ENCODE data around the gene TFDP2. TPM values are rescaled to one million over a fixed set of nuclear protein-coding genes. Genes with fewer than 3 reads are reported as not detected.

The TFDP2 gene
- total and polyA plus RNA-seq, 2 donors from 2014 or later = 38.7 to 50.6 TPM

DNA sequence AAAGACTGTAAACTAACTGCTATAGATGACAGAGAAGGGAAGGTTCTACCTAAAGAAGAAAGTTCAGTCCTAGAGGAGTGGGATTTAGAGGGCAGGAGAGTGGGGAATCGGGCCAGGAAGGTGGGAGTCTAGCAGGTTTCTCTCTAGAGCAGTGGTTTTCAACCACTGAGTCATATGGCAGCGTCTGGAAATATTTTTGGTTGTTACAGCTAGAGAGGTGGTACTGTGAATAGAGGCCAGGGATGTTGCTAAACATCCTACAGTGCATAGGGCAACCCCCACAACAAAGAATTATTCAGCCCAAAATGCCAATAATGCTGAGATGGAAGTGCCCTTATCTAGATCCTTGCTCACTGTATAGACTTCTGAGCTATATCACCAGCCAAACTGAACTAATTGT, 244.2 kb downstream of the TFDP2 start:
- Histone ChIP-seq H3K4me1 (ENCODE audit: control insufficient read depth in 2 of 3, insufficient read depth in 2 of 3, low read depth in 1 of 3, low read length in 3 of 3) (no peaks in the 10 kb centered on the region), H3K36me3 (ENCODE audit: control insufficient read depth in 2 of 3, insufficient read depth in 3 of 3, low read length in 3 of 3) (peaks cover 0 to 15% (median 6%) of the 10 kb centered on the region in 3 donors), H3K9ac (ENCODE audit: low read length in 3 of 3) (no peak overlapping the region), H3K27ac (ENCODE audit: low read depth in 2 of 2, low read length in 2 of 2) (no peak overlapping the region), H3K4me3 (ENCODE audit: low read length in 3 of 3) (no peak overlapping the region), H3K27me3 (ENCODE audit: control insufficient read depth, insufficient read depth, low read length) (no peaks in the 10 kb centered on the region), H3K9me3 (ENCODE audit: control insufficient read depth in 2 of 3, insufficient read depth in 1 of 3, low read length in 3 of 3) (no peaks in the 10 kb centered on the region)
- intact Hi-C loops (cut with DNase I) = no loop called here
- TF ChIP-seq, protein P1, sequence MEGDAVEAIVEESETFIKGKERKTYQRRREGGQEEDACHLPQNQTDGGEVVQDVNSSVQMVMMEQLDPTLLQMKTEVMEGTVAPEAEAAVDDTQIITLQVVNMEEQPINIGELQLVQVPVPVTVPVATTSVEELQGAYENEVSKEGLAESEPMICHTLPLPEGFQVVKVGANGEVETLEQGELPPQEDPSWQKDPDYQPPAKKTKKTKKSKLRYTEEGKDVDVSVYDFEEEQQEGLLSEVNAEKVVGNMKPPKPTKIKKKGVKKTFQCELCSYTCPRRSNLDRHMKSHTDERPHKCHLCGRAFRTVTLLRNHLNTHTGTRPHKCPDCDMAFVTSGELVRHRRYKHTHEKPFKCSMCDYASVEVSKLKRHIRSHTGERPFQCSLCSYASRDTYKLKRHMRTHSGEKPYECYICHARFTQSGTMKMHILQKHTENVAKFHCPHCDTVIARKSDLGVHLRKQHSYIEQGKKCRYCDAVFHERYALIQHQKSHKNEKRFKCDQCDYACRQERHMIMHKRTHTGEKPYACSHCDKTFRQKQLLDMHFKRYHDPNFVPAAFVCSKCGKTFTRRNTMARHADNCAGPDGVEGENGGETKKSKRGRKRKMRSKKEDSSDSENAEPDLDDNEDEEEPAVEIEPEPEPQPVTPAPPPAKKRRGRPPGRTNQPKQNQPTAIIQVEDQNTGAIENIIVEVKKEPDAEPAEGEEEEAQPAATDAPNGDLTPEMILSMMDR (IDR thresholded peaks at IDR 0.05; ENCODE audit: borderline replicate concordance, extremely low read depth, insufficient read depth) = no peak
- FAIRE-seq = no peak
- no peak for DNase-seq

DNA sequence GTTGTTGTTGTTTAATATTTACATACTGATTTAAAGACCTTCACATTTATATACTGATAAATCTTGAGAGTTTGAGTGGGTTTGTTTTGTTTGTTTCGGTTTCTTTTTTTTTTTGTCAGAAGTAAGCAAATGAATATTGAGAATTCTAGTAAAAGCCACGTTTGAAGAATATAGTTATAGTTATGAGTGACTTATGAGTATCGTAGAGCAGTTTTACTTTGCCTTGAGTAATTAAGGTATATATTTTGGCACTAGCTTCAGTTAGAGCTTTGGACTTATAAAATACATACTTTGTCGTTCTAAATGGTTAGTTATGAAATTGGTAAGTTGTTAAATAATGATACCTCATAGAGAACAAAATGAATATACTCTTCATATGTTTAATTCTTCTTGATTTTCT, 245.1 kb downstream of the TFDP2 start:
- H3K9me3 ChIP-seq (ENCODE audit: control insufficient read depth in 2 of 3, insufficient read depth in 1 of 3, low read length in 3 of 3) = no peaks in the 10 kb centered on the region
- no peak for DNase-seq
- H3K27me3 ChIP-seq (ENCODE audit: control insufficient read depth, insufficient read depth, low read length) = no peaks in the 10 kb centered on the region
- intact Hi-C loops (cut with DNase I) = no loop called here
- H3K4me3 ChIP-seq (ENCODE audit: low read length in 3 of 3) = no peak overlapping the region
- peaks cover 0 to 17% (median 3%) of the 10 kb centered on the region in 3 donors for H3K36me3 ChIP-seq (ENCODE audit: control insufficient read depth in 2 of 3, insufficient read depth in 3 of 3, low read length in 3 of 3)
- H3K4me1 ChIP-seq (ENCODE audit: control insufficient read depth in 2 of 3, insufficient read depth in 2 of 3, low read depth in 1 of 3, low read length in 3 of 3) = no peaks in the 10 kb centered on the region
- H3K27ac ChIP-seq (ENCODE audit: low read depth in 2 of 2, low read length in 2 of 2) = no peak overlapping the region
- H3K9ac ChIP-seq (ENCODE audit: low read length in 3 of 3) = no peak overlapping the region
- TF ChIP-seq, protein P1 (IDR thresholded peaks at IDR 0.05; ENCODE audit: borderline replicate concordance, extremely low read depth, insufficient read depth) = no peak
- no peak for FAIRE-seq

DNA sequence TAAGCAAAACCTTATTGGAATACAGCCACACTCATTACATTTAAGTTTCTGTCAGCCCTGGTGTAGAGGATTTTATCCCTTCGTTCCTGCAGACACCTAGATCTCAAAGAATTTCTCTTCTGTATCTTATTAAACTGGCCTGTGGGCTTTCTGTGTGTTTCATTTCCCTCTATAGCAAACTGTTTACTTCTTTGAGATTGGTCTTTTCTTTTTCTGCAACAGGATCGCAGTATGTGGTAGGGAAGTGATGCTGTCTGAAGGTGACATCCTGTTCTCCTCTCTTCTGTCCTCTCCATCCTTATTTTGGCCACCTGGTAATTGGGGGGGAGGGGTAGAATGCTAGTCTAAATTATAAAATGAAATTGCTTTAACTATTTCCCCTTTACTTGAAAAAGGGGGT, 247.4 kb downstream of the TFDP2 start:
- FAIRE-seq (no peak), DNase-seq (no peak)
- no peaks in the 10 kb centered on the region for H3K27me3 ChIP-seq (ENCODE audit: control insufficient read depth, insufficient read depth, low read length)
- no peak overlapping the region for H3K9ac ChIP-seq (ENCODE audit: low read length in 3 of 3)
- H3K9me3 ChIP-seq (ENCODE audit: control insufficient read depth in 2 of 3, insufficient read depth in 1 of 3, low read length in 3 of 3) = no peaks in the 10 kb centered on the region
- no peak overlapping the region for H3K27ac ChIP-seq (ENCODE audit: low read depth in 2 of 2, low read length in 2 of 2)
- H3K4me1 ChIP-seq (ENCODE audit: control insufficient read depth in 2 of 3, insufficient read depth in 2 of 3, low read depth in 1 of 3, low read length in 3 of 3) = no peaks in the 10 kb centered on the region
- TF ChIP-seq, protein P1 (IDR thresholded peaks at IDR 0.05; ENCODE audit: borderline replicate concordance, extremely low read depth, insufficient read depth) = no peak
- peaks cover 0 to 2% (median 0%) of the 10 kb centered on the region in 3 donors for H3K36me3 ChIP-seq (ENCODE audit: control insufficient read depth in 2 of 3, insufficient read depth in 3 of 3, low read length in 3 of 3)
- H3K4me3 ChIP-seq (ENCODE audit: low read length in 3 of 3) = no peak overlapping the region
- intact Hi-C loops (cut with DNase I) = no loop called here

DNA sequence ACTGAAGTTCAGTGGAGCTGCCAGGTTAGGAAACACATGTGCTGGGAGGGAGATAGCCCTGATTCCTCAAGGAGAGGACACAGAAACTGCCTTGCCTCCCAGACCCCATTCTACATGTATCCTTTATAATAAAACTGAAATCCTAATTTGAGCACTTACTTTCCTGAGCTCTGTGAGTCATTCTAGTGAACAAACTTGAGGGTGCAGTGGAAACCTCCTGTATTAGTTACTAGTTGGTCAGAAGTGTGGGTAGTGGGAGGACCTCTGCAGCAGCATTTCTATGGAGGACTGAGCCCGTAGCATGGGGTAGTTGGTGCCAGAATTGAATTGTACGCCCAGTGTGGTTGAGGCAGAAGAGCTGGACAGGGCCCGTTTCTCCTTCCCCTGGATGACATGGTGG, 249.0 kb downstream of the TFDP2 start:
- Histone ChIP-seq H3K4me1 (ENCODE audit: control insufficient read depth in 2 of 3, insufficient read depth in 2 of 3, low read depth in 1 of 3, low read length in 3 of 3) (no peaks in the 10 kb centered on the region), H3K9me3 (ENCODE audit: control insufficient read depth in 2 of 3, insufficient read depth in 1 of 3, low read length in 3 of 3) (no peaks in the 10 kb centered on the region), H3K27me3 (ENCODE audit: control insufficient read depth, insufficient read depth, low read length) (no peaks in the 10 kb centered on the region), H3K9ac (ENCODE audit: low read length in 3 of 3) (no peak overlapping the region), H3K36me3 (ENCODE audit: control insufficient read depth in 2 of 3, insufficient read depth in 3 of 3, low read length in 3 of 3) (peaks cover 0 to 2% (median 0%) of the 10 kb centered on the region in 3 donors), H3K4me3 (ENCODE audit: low read length in 3 of 3) (no peak overlapping the region), H3K27ac (ENCODE audit: low read depth in 2 of 2, low read length in 2 of 2) (no peak overlapping the region)
- DNase-seq (no peak), FAIRE-seq (no peak)
- intact Hi-C loops (cut with DNase I) = no loop called here
- TF ChIP-seq, protein P1 (IDR thresholded peaks at IDR 0.05; ENCODE audit: borderline replicate concordance, extremely low read depth, insufficient read depth) = no peak

All from kidney (tissue), 14 donors.